ENCODE data around the gene SERPINF2. TPM values are rescaled to one million over a fixed set of nuclear protein-coding genes. Genes with fewer than 3 reads are reported as not detected.

The SERPINF2 gene
- total and polyA plus RNA-seq, 3 donors from 2014 or later = 15.3 to 41.9 (median 31.7) TPM

GRCh38 chr17:1713160-1713877 is 29.4 kb upstream of the SERPINF2 start:
- no peak for TF ChIP-seq CTCF (IDR thresholded peaks at IDR 0.05)
- TF ChIP-seq POLR2A (IDR thresholded peaks at IDR 0.05) = no peak
- Histone ChIP-seq H3K27me3 (no peaks in the 10 kb centered on the region), H3K9me3 (no peaks in the 10 kb centered on the region), H3K4me3 (peak overlapping the region in 1 of 2 donors; percentile 99), H3K27ac (peak overlapping the region; percentile 97 to 99), H3K4me1 (peaks cover 44% of the 10 kb centered on the region), H3K36me3 (ENCODE audit: low read depth, missing control alignments) (no peaks in the 10 kb centered on the region)
- intact Hi-C loops (cut with DNase I; ENCODE audit: low total_unique reads) = no loop called here
- WGBS, 2 donors = 55 to 66% methylated on average over 10 of the region's 10 CpGs
- no peak for DNase-seq

- Histone ChIP-seq H3K4me3 (peak overlapping the region; percentile 99 to 100), H3K4me1 (peaks cover 47% of the 10 kb centered on the region), H3K9me3 (no peaks in the 10 kb centered on the region), H3K36me3 (ENCODE audit: low read depth, missing control alignments) (no peaks in the 10 kb centered on the region), H3K27me3 (no peaks in the 10 kb centered on the region), H3K27ac (peak overlapping the region; percentile 97 to 99)
- 8 to 30% methylated on average over 5 to 11 of the region's 11 CpGs for WGBS, 2 donors
- intact Hi-C loops (cut with DNase I; ENCODE audit: low total_unique reads) = no loop called here
- no peak for DNase-seq
- TF ChIP-seq POLR2A (IDR thresholded peaks at IDR 0.05) = no peak
- peak in 1 of 3 experiments; percentile 36 for TF ChIP-seq CTCF (IDR thresholded peaks at IDR 0.05)
Measured at GRCh38 chr17:1713878-1714426, 28.7 kb upstream of the SERPINF2 start.

GRCh38 chr17:1714427-1714979 is 28.2 kb upstream of the SERPINF2 start:
- intact Hi-C loops (cut with DNase I; ENCODE audit: low total_unique reads) = no loop called here
- peak; percentile 98 for DNase-seq
- Histone ChIP-seq H3K36me3 (ENCODE audit: low read depth, missing control alignments) (no peaks in the 10 kb centered on the region), H3K27me3 (no peaks in the 10 kb centered on the region), H3K27ac (peak overlapping the region; percentile 97 to 99), H3K4me3 (peak overlapping the region; percentile 99 to 100), H3K4me1 (peaks cover 46% of the 10 kb centered on the region), H3K9me3 (no peaks in the 10 kb centered on the region)
- 1 to 3% methylated on average over 8 to 19 of the region's 19 CpGs for WGBS, 2 donors
- no peak for TF ChIP-seq CTCF (IDR thresholded peaks at IDR 0.05)
- no peak for TF ChIP-seq POLR2A (IDR thresholded peaks at IDR 0.05)

- WGBS, 2 donors = 0 to 4% methylated on average over 9 to 32 of the region's 32 CpGs
Measured at GRCh38 chr17:1714980-1715802, 27.5 kb upstream of the SERPINF2 start.

More at GRCh38 chr17:1714980-1715802, 27.5 kb upstream of the SERPINF2 start:
- peak; percentile 87 for DNase-seq
- peaks cover 43% of the 10 kb centered on the region for H3K4me1 ChIP-seq
- TF ChIP-seq CTCF (IDR thresholded peaks at IDR 0.05) (peak in 1 of 3 experiments; percentile 13), POLR2A (IDR thresholded peaks at IDR 0.05) (no peak)
- no peaks in the 10 kb centered on the region for H3K36me3 ChIP-seq (ENCODE audit: low read depth, missing control alignments)
- intact Hi-C loops (cut with DNase I; ENCODE audit: low total_unique reads) = no loop called here
- H3K27me3 ChIP-seq = no peaks in the 10 kb centered on the region
- peak overlapping the region; percentile 99 to 100 for H3K4me3 ChIP-seq
- H3K27ac ChIP-seq = peak overlapping the region; percentile 97 to 99
- H3K9me3 ChIP-seq = no peaks in the 10 kb centered on the region
